Measurements from ENCODE around the gene RTKN2. TPM values are rescaled to one million over a fixed set of nuclear protein-coding genes. Genes with fewer than 3 reads are reported as not detected.
A peak's percentile ranks its signal among the peaks of the same experiment; 100 is the strongest.

The RTKN2 gene
- 3.4 to 4.0 TPM (median 3.9 TPM) in 3 replicates for total RNA-seq
- long read RNA-seq, full-length matches to known transcripts: 5 of 9 reads
- long read RNA-seq, partial matches to known transcripts: 0 of 9 reads
- long read RNA-seq, other reads (novel, unspliced or antisense): 4 of 9 reads

GRCh38 chr10:62268399-62269114 is at the start of gene RTKN2:
Gene RTKN2, minus strand, starts transcription at chr10:62268844. Its CDS starts 234 bp downstream, at chr10:62268610.
- TF ChIP-seq, protein P1, sequence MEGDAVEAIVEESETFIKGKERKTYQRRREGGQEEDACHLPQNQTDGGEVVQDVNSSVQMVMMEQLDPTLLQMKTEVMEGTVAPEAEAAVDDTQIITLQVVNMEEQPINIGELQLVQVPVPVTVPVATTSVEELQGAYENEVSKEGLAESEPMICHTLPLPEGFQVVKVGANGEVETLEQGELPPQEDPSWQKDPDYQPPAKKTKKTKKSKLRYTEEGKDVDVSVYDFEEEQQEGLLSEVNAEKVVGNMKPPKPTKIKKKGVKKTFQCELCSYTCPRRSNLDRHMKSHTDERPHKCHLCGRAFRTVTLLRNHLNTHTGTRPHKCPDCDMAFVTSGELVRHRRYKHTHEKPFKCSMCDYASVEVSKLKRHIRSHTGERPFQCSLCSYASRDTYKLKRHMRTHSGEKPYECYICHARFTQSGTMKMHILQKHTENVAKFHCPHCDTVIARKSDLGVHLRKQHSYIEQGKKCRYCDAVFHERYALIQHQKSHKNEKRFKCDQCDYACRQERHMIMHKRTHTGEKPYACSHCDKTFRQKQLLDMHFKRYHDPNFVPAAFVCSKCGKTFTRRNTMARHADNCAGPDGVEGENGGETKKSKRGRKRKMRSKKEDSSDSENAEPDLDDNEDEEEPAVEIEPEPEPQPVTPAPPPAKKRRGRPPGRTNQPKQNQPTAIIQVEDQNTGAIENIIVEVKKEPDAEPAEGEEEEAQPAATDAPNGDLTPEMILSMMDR (IDR thresholded peaks at IDR 0.05): no peak
- Mint-ChIP-seq H3K4me1 (ENCODE audit: low read depth) (peaks cover 40% of the 10 kb centered on the region), H3K27me3 (ENCODE audit: low read depth) (no peaks in the 10 kb centered on the region), H3K27ac (ENCODE audit: unreplicated experiment) (peak within 1 kb of the TSS; percentile 68), H3K9me3 (ENCODE audit: low read depth) (no peaks in the 10 kb centered on the region), H3K36me3 (ENCODE audit: low read depth) (no peaks in the 10 kb centered on the region), H3K4me3 (ENCODE audit: unreplicated experiment) (peak within 1 kb of the TSS; percentile 71)
- DNase-seq (ENCODE audit: low spot score): peak; percentile 95

- Mint-ChIP-seq H3K36me3 (ENCODE audit: low read depth) (no peaks in the 10 kb centered on the region), H3K27ac (ENCODE audit: unreplicated experiment) (no peak overlapping the region), H3K9me3 (ENCODE audit: low read depth) (no peaks in the 10 kb centered on the region), H3K4me1 (ENCODE audit: low read depth) (no peaks in the 10 kb centered on the region), H3K4me3 (ENCODE audit: unreplicated experiment) (no peak overlapping the region), H3K27me3 (ENCODE audit: low read depth) (peaks cover 5% of the 10 kb centered on the region)
- TF ChIP-seq, protein P1 (IDR thresholded peaks at IDR 0.05): no peak
- no peak for DNase-seq (ENCODE audit: low spot score)
Observed at GRCh38 chr10:62317257-62317656, 48.6 kb upstream of the RTKN2 start.

DNA sequence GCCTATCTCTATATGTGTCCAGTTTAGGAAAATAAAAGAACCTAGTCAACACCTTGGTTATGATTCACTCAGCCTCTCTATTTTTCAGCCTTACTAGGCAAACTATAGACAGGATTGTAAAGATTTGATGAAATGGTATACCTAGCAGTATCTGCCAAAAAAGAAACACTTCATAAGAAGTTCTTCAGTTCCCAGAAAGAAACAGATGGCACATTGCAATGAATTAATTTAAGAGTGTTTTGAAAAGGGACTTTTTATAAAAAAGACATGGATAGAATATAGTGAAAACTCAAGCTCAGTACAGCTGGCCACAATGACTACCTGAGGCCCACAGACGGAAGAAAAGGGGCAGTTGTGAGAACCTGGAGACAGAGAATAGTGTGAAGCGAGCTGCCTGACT is 40.6 kb upstream of the RTKN2 start:
- no peaks in the 10 kb centered on the region for H3K9me3 Mint-ChIP-seq (ENCODE audit: low read depth)
- H3K4me1 Mint-ChIP-seq (ENCODE audit: low read depth): no peaks in the 10 kb centered on the region
- no peak overlapping the region for H3K27ac Mint-ChIP-seq (ENCODE audit: unreplicated experiment)
- TF ChIP-seq, protein P1 (IDR thresholded peaks at IDR 0.05): no peak
- no peak for DNase-seq (ENCODE audit: low spot score)
- no peak overlapping the region for H3K4me3 Mint-ChIP-seq (ENCODE audit: unreplicated experiment)
- H3K36me3 Mint-ChIP-seq (ENCODE audit: low read depth): peaks cover 2% of the 10 kb centered on the region
- peaks cover 8% of the 10 kb centered on the region for H3K27me3 Mint-ChIP-seq (ENCODE audit: low read depth)

- Mint-ChIP-seq H3K36me3 (ENCODE audit: low read depth) (peaks cover 2% of the 10 kb centered on the region), H3K4me3 (ENCODE audit: unreplicated experiment) (no peak overlapping the region)
- DNase-seq (ENCODE audit: low spot score): no peak
Observed at GRCh38 chr10:62308101-62308500, 39.5 kb upstream of the RTKN2 start.

GRCh38 chr10:62307635-62308034 is 39.0 kb upstream of the RTKN2 start:
- H3K27ac Mint-ChIP-seq (ENCODE audit: unreplicated experiment): no peak overlapping the region

More at GRCh38 chr10:62308101-62308500, 39.5 kb upstream of the RTKN2 start:
- Mint-ChIP-seq H3K27ac (ENCODE audit: unreplicated experiment) (no peak overlapping the region), H3K9me3 (ENCODE audit: low read depth) (no peaks in the 10 kb centered on the region), H3K27me3 (ENCODE audit: low read depth) (peaks cover 8% of the 10 kb centered on the region), H3K4me1 (ENCODE audit: low read depth) (no peaks in the 10 kb centered on the region)
- TF ChIP-seq, protein P1 (IDR thresholded peaks at IDR 0.05): no peak

More at GRCh38 chr10:62307635-62308034, 39.0 kb upstream of the RTKN2 start:
- H3K4me1 Mint-ChIP-seq (ENCODE audit: low read depth): no peaks in the 10 kb centered on the region
- TF ChIP-seq, protein P1 (IDR thresholded peaks at IDR 0.05): no peak
- H3K9me3 Mint-ChIP-seq (ENCODE audit: low read depth): no peaks in the 10 kb centered on the region
- peaks cover 8% of the 10 kb centered on the region for H3K27me3 Mint-ChIP-seq (ENCODE audit: low read depth)
- no peak overlapping the region for H3K4me3 Mint-ChIP-seq (ENCODE audit: unreplicated experiment)
- no peak for DNase-seq (ENCODE audit: low spot score)
- peaks cover 2% of the 10 kb centered on the region for H3K36me3 Mint-ChIP-seq (ENCODE audit: low read depth)
